Midbrain (tissue), 1 donor: Measurements from ENCODE around the gene MCF2L2.
A peak's percentile ranks its signal among the peaks of the same experiment; 100 is the strongest.

Source experiments
- DNase-seq: peaks from one replicate; lab custom pipeline; 2025; lab: John Stamatoyannopoulos, UW

Gene MCF2L2

GRCh38 chr3:183293966-183294365 lies 134.5 kb downstream of the MCF2L2 start:
- DNase-seq, result no peak

- no peak for DNase-seq
Observed at GRCh38 chr3:183291497-183292031, 136.9 kb downstream of the MCF2L2 start.

- no peak for DNase-seq
Observed at GRCh38 chr3:183290216-183290615, 138.2 kb downstream of the MCF2L2 start.

GRCh38 chr3:183288117-183288516 lies 140.3 kb downstream of the MCF2L2 start:
- no peak for DNase-seq

- no peak for DNase-seq
Observed at GRCh38 chr3:183287301-183287971, 141.0 kb downstream of the MCF2L2 start.

- DNase-seq, result peak; percentile 35
Observed at GRCh38 chr3:183285828-183286457, 142.5 kb downstream of the MCF2L2 start.

- DNase-seq, result no peak
Observed at GRCh38 chr3:183285318-183285717, 143.1 kb downstream of the MCF2L2 start.

- no peak for DNase-seq
Observed at GRCh38 chr3:183284570-183284969, 143.8 kb downstream of the MCF2L2 start.

- no peak for DNase-seq
Observed at GRCh38 chr3:183283886-183284285, 144.5 kb downstream of the MCF2L2 start.

- DNase-seq, result no peak
Observed at GRCh38 chr3:183281126-183281797, 147.2 kb downstream of the MCF2L2 start.

GRCh38 chr3:183279371-183279770 lies 149.0 kb downstream of the MCF2L2 start:
- DNase-seq, result no peak

GRCh38 chr3:183278479-183279088 lies 149.8 kb downstream of the MCF2L2 start:
- no peak for DNase-seq

GRCh38 chr3:183277260-183277659 lies 151.2 kb downstream of the MCF2L2 start:
- no peak for DNase-seq

- DNase-seq, result no peak
Observed at GRCh38 chr3:183275937-183276336, 152.5 kb downstream of the MCF2L2 start.

- no peak for DNase-seq
Observed at GRCh38 chr3:183275418-183275817, 153.0 kb downstream of the MCF2L2 start.

GRCh38 chr3:183274609-183275008 lies 153.8 kb downstream of the MCF2L2 start:
- DNase-seq, result no peak

GRCh38 chr3:183272791-183273190 lies 155.6 kb downstream of the MCF2L2 start:
- no peak for DNase-seq

- DNase-seq, result no peak
Observed at GRCh38 chr3:183272142-183272541, 156.3 kb downstream of the MCF2L2 start.

GRCh38 chr3:183270344-183270743 lies 158.1 kb downstream of the MCF2L2 start:
- no peak for DNase-seq

GRCh38 chr3:183269345-183269744 lies 159.1 kb downstream of the MCF2L2 start:
- DNase-seq, result no peak

- DNase-seq, result no peak
Observed at GRCh38 chr3:183268366-183268765, 160.1 kb downstream of the MCF2L2 start.

GRCh38 chr3:183267140-183267539 lies 161.3 kb downstream of the MCF2L2 start:
- no peak for DNase-seq

GRCh38 chr3:183266454-183266853 lies 162.0 kb downstream of the MCF2L2 start:
- no peak for DNase-seq
